Activated CD4-positive, alpha-beta T cell treated with anti-CD3 and anti-CD28 coated beads, Interleukin-2, amount 50 U/mL, for 24 hours (primary cell): ENCODE data around the gene TCF25.
"Not testable (repeated sequence)": the region's sequence is repeated elsewhere in the genome, so short reads cannot be mapped to it uniquely, and the experiment has no call there.

Experiments used
- DNase-seq, 2 donors: peaks; one replicate each; pipeline ENCODE4 v3.0.0-alpha.2; 2020; ENCODE audit warnings: low read depth in 1 of 2, low spot score in 1 of 2

Gene TCF25

DNA sequence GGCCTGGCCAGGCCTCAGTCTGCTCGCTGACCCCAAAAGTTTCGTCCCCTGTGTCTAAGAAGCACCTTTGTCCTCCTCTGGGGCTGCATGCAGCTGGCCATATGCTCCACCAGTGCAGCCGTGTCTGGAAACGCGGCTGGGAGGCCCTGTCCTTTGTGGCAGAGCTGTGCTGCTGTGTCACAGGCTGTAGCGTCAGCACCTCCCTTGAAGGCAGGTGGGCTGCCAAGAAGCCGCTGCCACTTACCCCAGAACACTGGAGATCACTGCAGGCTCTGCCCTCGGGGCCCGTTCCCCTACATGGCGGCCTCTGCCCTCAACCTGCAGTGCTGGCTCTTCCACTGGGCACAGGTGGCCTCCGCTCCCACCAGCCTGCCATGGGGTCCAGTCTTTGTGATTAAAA is 29.6 kb downstream of the TCF25 start:
- no peak for DNase-seq

DNA sequence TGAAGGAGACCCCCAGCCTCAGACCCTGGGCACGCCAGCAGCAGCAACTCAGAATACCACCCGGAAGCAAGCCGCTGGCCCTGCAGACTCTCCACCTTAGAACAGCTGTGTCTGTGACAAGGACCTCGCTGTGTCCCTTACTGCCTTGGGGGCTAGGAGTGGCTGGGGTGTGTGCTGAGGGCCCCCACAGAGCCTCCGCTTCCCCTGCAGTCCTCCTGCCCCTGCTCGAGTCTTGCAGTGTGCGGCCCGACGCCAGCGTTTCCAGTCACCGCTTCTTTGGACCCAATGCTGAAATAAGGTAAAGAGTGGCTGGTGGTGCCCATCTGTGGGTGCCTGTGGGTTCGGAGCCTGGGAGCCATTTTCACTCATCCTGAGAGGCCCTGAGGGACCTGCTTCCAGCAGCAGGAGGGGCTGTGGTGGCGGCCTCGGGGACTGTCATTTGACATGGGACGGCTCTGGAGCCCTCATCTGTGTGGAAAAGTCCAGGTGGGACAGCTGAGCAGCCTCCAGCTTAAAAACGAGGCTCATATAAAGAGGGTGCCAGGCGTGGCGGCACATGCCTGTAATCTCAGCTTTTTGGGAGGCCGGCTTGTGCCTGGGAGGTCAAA is 30.6 kb downstream of the TCF25 start:
- no peak for DNase-seq

DNA sequence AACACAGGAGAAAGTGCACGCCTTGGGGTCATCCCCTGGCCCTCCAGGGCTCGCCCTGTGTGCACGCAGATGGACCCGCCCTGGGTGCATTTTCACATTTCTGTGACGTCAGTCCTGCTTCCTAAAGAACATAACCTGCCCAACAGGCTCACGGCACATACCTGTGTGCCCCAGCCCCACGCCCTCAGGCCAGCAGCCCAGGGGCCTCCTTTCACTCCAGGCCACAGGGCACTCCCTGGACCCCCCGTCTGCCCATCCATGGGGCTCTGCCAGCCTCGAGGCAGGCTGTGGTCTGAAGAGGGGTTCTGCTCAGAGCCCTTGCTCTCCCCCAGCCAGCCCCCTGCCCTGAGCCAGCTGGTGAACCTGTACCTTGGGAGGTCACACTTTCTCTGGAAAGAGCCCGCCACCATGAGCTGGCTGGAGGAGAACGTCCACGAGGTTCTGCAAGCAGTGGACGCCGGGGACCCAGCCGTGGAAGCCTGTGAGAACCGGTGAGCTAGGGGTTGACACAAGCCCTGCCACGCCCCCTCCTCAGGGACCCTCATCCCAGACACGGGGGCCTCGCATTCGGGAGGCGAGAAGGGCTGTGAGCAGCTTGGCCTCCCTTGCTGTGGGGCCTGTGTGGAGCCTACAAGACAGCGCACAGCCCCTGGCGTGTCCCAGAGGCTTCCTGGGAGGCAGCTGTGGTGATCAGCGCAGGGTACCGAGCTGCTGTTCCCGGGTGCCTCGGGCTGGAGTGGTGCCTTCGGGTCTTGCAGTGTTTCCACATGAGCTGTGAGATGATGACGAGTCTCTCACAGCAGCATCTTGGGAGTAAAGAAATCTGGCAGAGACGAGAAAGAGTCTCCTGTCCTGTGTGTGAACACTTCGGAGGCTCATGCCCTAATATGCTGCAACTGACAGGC is 31.5 kb downstream of the TCF25 start:
- DNase-seq, result no peak

DNA sequence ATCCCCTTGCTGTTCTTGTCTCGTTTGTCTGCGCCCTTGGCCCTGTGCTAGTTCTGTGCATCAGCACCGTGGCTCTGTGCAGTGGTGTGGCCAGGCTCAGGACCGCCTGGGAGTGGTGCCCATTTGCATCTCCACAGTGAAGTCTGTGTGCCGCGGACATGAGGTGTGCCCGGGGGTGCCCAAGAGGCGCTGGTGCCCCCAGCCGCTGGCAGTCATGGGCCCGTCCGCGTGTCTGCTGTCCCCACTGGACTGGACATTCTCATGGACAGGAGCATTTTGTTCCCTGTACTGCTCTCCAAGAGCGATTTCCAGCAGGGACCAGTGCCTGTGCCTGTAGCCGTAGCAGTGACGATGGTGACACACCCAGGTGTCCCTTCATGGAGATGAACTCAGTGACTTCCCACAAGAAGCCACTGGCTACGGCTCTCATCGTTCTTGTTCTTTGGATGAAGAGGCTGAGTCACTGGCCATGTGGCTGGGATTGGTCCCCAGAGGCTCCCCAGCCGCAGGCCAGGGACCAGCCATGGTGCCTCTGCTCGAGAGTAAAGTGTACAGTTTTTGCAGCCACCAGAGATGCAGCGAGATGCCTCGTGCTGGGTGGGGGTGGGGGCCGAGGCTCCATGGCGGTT is 32.2 kb downstream of the TCF25 start:
- DNase-seq, result no peak

DNA sequence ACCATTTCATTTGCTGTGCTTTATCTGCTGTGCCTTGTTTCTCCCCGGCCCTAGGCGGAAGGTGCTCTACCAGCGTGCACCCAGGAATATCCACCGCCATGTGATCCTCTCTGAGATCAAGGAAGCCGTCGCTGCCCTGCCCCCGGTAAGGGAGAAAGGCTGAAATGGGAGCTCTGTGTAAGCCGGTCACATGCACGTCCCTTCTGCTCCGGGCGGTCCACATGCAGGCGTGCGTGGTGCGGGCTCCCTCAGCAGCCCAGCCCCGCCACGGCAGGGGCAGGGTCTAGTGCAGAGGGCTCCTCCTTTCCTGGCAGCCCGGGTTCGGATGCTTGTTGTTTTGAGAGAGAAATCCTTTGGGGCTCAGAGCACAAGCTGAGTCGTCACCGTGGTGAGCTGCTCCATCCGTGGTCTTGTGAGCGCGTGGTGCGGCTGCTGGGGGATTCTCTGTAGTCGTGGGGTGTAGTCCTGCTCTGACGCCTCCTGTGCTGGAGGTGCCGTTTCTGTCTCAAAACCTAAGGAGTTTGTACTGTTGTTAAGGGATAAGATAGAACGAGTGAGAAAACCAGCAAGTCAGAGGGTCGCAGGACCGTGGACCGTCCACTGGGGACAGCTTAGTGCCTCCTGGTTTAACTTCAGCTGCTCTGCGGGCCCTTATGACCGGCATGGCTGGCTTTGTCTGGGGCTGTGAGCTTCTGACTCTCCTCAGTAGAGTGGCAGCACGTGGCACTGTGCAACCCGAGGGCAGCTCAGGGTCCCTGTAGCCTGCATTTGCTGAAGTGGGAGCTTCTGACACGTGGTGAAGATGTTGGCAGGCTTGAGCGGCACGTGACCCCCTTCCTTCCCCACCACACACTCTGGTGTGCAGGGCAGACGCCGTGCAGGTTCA is 33.0 kb downstream of the TCF25 start:
- no peak for DNase-seq

DNA sequence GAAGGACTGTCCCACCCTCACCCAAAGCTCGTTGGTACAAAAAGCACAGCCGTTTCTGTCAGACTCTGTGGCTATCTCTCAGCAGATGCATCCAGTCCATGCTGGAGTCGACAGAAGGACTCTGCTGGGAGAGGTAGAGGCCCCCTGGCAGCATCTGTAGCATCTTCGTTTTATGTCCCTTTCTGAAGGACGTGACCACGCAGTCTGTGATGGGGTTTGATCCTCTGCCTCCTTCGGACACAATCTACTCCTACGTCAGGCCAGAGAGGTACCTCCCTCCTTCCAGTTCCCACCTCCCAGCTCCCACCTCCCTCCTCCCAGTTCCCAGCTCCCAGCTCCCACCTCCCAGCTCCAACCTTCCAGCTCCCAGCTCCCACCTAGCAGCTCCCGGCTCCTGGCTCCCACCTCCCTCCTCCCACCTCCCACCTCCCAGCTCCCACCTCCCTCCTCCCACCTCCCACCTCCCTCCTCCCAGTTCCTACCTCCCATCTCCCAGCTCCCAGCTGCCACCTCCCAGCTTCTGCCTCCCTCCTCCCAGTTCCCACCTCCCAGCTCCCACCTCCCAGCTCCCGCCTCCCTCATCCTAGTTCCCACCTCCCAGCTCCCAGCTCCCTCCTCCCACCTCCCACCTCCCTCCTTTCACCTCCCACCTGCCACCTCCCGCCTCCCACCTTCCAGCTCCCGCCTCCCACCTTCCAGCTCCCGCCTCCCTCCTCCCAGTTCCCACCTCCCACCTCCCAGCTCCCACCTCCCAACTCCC is 33.8 kb downstream of the TCF25 start:
- DNase-seq, result no peak

DNA sequence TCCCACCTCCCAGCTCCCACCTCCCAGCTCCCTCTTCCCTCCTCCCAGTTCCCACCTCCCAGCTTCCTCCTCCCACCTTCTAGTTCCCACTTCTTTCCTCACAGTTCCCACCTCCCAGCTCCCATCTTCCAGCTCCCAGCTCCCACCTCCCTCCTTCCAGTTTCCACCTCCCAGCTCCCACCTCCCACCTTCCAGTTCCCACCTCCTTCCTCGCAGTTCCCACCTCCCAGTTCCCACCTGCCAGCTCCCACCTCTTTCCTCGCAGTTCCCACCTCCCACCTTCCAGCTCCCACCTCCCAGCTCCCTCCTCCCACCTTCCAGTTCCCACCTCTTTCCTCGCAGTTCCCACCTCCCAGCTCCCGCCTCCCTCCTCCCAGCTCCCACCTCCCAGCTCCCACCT is 34.8 kb downstream of the TCF25 start:
- no peak for DNase-seq

DNA sequence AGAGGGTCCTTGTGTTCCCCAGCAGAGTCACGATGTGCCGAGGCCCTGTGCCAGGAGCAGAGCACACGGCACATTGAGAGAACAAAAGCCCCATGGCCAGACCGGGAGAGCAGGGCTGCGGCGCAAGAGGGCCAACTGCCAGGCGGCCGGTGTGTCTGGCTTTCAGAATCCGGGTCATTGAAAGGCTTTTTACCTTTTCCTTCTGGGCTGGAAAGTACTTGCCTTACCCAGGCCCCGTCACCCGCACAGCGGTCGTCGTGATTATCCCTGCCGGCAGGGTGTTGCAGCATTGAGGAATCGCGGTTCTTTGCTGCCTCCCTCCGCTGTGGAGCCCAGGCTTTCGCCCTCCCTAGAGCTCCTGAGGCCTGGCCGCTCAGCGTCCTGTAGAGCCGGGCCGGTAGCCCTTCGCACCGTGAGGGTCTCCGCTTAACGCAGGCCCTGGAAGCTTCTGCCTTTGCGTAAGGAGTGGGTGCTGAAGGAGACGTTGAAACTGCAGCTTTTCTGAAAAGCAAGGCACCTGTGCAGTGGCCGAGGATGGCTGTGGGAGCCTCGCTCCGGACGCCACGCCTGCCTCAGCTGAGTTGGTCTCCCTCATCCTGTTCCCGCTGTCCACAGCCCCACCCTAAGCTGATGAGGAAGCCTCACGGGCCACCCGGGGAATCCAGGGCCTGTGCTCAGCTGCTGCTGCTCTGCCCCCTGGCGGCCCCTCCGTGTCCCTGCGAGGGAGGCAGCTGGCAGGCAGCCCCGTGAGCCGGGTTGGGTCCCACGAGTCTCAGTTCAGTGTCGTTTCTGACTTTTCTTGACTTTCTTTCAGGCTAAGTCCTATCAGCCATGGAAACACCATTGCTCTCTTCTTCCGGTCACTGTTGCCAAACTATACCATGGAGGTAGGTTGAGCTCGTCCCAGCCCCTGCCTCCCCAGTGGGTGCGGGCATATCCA is 36.7 kb downstream of the TCF25 start:
- peak; percentile 38 to 56 for DNase-seq

DNA sequence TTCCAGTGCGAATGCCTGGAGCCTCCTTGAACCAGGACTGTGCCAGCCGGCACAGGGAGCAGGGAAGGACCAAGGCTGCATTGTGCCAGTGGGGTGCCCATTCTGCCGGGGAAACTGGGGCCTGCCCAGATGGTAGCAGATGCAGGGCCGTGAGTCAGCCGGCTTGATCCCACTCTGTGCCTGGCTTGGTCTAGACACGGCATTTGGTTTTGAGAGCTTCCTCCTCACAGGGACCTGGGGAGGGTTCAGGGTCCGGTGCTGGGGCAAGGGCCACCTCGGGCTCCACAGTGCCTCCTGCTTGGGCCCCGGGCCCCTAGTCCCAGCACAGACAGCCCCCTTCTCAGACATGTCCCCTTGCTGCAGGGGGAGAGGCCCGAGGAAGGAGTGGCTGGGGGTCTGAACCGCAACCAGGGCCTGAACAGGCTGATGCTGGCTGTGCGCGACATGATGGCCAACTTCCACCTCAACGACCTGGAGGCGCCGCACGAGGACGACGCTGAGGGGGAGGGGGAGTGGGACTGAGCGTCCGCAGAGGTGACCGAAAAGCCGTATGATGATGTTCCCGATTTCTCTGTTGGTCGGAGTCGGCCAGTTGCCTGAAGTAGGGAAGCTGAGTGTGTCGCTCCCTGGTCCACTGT is 37.4 kb downstream of the TCF25 start:
- DNase-seq, result no peak

DNA sequence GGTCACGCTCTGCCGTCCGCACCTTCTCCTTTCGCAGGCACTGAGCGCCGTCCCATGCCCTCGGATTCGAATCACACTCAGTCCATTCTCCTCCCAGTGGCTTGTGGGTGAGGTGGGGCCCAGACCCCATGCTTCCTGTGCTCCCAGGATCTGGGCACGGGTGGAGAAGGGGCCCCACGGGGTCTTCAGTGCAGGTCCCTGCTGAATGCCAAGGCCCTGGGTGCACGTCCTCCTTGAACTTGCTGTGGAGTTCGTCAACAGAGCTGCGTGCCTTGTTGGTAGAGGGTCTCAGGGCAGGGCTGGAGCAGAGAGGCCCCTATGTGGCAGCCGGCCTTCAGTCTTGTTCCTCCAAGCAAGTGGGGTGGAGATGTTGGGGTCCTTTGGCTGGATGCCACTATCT is 38.0 kb downstream of the TCF25 start:
- DNase-seq, result no peak

DNA sequence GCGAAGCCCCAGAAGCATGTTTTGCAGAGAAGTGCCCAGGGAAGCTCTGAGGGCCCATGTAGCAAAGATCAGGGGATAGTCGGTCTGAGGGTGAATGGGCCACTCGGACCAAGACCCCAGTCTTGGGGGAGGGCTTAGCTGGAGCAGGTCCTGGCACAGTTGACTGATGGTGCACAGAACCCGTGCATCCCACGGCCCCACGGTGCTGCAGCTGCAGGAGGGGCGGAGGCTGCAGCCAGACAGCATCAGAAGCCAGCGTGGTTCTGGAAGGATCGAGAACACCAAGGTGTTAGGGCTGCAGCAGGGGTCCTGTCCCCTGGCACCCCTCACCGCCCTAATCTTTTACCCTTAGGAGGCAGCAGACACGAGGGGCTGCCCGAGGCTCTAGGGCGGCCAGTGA is 38.8 kb downstream of the TCF25 start:
- DNase-seq, result no peak

DNA sequence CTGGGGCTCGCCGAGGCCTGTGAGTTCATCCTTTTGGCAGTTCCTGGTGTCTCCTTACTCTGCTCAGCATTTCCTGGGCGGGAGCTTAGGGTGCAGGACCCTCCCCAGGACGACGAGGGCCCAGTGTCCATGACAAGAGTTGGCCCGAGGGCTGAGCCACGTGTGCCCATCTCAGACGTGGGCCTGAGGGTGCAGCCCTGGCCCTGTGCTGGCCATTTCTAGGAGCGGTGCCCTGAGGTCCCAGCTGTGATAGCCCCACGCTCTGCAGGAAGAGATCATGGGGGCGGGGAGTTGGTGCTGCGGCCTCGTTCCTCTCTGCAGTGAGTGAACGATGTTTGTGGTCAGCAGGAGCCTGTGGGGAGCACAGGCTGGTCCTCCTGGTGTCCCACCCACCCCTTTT is 39.2 kb downstream of the TCF25 start:
- no peak for DNase-seq

DNA sequence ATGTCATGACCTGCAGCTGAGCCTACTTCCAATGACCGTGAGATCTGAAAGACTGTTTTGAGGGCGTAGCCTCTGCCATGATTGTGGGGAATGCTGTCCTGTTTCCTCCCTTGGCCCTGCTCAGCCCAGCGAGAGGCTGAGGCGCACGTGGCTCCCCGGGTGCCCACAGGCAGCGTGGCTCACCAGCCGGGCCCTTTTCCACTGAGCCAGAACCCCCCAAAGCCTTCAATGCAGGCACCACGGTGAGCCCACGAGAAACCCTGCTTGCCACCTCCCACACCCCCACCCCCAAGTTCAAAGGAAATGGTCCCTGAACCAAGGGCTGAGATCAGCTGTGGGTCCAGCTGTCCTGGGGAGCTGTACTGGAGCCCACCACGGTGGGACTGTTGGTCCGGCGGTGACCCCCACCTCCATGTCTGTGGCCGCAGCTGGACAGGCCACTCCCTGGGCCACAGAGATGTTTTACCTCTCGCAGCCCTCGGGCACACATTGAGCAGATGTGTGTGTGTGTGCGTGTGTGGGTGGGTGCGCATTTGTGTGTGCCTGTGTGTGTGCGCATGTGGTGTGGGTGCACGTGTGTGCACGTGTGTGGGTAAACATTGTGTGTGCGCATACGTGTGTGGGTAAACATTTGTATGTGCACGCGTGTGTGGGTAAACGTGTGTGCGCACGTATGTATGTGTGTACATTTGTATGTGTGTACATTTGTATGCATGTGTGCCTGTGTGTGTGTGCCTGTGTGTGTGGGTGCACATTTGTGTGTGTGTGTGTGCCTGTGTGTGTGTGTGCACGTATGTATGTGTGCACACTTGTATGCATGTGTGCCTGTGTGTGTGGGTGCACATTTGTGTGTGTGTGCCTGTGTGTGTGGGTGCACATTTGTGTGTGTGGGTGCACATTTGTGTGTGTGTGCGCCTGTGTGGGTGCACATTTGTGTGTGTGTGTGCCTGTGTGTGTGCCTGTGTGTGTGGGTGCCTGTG is 40.3 kb downstream of the TCF25 start:
- DNase-seq, result no peak

DNA sequence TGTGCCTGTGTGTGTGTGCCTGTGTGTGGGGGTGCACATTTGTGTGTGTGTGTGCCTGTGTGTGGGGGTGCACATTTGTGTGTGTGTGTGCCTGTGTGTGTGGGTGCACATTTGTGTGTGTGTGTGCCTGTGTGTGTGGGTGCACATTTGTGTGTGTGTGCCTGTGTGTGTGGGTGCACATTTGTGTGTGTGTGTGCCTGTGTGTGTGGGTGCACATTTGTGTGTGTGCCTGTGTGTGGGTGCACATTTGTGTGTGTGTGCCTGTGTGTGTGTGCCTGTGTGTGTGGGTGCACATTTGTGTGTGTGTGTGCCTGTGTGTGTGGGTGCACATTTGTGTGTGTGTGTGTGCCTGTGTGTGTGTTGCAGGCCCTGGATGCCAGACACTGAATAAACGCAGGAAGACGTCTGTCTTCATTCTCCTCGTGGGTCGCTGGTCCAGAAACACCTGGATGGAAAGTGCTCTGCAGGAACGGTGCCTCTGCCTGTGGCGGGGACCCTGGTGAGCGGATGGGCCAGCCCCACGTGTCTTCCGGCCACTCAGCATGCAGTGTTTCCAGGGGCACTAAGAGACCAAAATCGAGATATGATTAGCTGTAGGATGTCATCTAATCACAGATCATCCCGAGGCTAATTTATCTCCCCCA is 41.4 kb downstream of the TCF25 start:
- DNase-seq, result not testable (repeated sequence)

DNA sequence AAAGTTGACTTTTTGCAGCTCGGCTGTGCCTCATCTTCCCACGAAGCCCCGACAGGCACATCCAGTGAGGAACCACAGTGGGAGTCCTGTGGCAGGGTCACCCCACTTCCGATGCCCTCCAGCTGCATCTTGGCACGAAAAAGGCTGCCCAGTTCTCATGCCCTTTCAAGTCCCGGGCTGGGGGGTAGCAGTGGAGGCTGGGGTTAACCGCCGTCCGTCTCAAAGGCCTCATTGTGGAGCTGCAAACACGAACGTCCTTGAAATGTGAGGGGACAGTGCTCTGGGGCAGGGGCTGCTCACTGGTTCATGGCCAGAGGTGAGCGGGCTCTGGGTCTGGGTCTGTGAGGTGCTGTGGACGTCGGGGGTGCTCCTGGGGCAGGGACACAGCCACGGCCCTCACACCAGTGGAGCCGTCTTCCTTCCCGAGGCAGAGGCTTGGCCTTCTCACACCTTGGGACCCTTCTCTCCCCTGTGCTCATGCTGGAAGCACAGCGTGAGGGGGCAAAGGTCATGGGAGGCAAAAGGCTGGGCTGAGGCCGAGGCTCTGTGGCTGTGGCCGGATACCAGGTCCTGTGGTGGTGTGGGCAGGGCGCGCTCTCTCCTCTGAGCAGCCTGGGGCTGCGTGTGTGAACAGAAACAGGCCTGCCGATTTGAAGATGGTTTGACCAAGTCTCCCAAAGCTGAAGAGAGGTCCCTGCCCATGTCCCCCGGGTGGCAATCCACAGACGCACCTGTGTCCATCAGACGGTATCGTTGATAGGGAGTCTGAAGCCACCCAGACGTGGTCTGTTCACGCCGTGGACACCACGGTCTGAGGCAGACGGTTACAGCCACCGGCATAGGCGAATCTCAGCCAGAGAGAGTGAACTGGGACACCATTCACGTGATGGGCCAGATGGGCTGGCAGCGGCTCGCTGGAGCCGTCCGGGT is 42.2 kb downstream of the TCF25 start:
- DNase-seq, result no peak

DNA sequence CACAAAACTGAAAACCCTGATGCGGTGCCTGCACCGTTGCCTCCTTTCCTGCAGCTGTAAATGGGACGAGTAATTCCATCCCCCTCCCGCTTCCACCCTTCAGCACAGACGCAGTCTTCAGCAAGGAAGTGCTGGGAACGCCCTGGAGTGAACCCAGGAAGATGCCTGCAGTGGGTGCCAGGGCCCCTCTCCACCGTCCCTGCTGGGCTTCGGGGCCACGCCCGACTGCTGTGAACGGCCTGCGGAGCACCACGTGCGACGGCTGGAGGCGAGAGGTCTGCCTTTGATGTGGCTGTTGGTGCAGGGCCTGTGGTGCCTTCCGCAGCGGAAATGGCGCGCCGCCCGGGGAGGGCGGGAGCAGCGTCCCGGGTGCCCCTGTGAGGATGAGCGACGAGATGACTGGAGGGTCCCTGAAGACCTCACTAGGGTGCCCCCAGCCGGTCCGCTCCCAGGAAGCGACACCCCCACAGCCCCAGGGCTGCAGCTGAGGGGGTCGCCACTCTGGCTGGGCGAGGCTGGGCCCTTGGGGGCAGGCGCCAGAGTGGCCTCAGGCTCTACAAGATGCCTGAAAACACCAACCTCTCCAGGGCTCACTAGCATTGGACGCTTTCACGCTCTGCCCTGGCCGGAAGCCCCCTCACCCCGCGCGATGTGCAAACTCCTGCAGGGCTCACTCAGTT is 44.5 kb downstream of the TCF25 start:
- DNase-seq, result peak; percentile 45 to 55
